ENCODE data around the gene BABAM2. TPM values are rescaled to one million over a fixed set of nuclear protein-coding genes. Genes with fewer than 3 reads are reported as not detected.

The BABAM2 gene
- total RNA-seq, 1 donor from 2014 or later: 37.1 TPM

- Mint-ChIP-seq H3K27ac (no peak overlapping the region), H3K4me3 (ENCODE audit: low read depth) (no peak overlapping the region), H3K36me3 (ENCODE audit: insufficient read depth) (no peaks in the 10 kb centered on the region), H3K9me3 (ENCODE audit: low read depth) (no peaks in the 10 kb centered on the region), H3K4me1 (ENCODE audit: low read depth) (peaks cover 4% of the 10 kb centered on the region), H3K27me3 (no peaks in the 10 kb centered on the region)
- TF ChIP-seq CTCF (IDR thresholded peaks at IDR 0.05; ENCODE audit: unreplicated experiment): no peak
- no peak for DNase-seq (ENCODE audit: low spot score, unreplicated experiment)
Observed at GRCh38 chr2:28096421-28096820, 205.9 kb downstream of the BABAM2 start.

- TF ChIP-seq CTCF (IDR thresholded peaks at IDR 0.05; ENCODE audit: unreplicated experiment): no peak
- no peaks in the 10 kb centered on the region for H3K9me3 Mint-ChIP-seq (ENCODE audit: low read depth)
- H3K4me3 Mint-ChIP-seq (ENCODE audit: low read depth): no peak overlapping the region
- H3K27me3 Mint-ChIP-seq: no peaks in the 10 kb centered on the region
- no peak for DNase-seq (ENCODE audit: low spot score, unreplicated experiment)
- H3K27ac Mint-ChIP-seq: no peak overlapping the region
- H3K36me3 Mint-ChIP-seq (ENCODE audit: insufficient read depth): no peaks in the 10 kb centered on the region
- H3K4me1 Mint-ChIP-seq (ENCODE audit: low read depth): peaks cover 4% of the 10 kb centered on the region
Observed at GRCh38 chr2:28098501-28099225, 208.1 kb downstream of the BABAM2 start.

GRCh38 chr2:28101123-28101522 is 210.6 kb downstream of the BABAM2 start:
- H3K4me1 Mint-ChIP-seq (ENCODE audit: low read depth): peaks cover 4% of the 10 kb centered on the region
- no peak for DNase-seq (ENCODE audit: low spot score, unreplicated experiment)
- no peaks in the 10 kb centered on the region for H3K27me3 Mint-ChIP-seq
- no peaks in the 10 kb centered on the region for H3K9me3 Mint-ChIP-seq (ENCODE audit: low read depth)
- H3K36me3 Mint-ChIP-seq (ENCODE audit: insufficient read depth): peaks cover 1% of the 10 kb centered on the region
- no peak for TF ChIP-seq CTCF (IDR thresholded peaks at IDR 0.05; ENCODE audit: unreplicated experiment)
- no peak overlapping the region for H3K4me3 Mint-ChIP-seq (ENCODE audit: low read depth)
- H3K27ac Mint-ChIP-seq: no peak overlapping the region

GRCh38 chr2:28101892-28102291 is 211.4 kb downstream of the BABAM2 start:
- no peak for DNase-seq (ENCODE audit: low spot score, unreplicated experiment)
- peaks cover 4% of the 10 kb centered on the region for H3K4me1 Mint-ChIP-seq (ENCODE audit: low read depth)
- H3K27ac Mint-ChIP-seq: no peak overlapping the region
- H3K36me3 Mint-ChIP-seq (ENCODE audit: insufficient read depth): peaks cover 1% of the 10 kb centered on the region
- H3K27me3 Mint-ChIP-seq: no peaks in the 10 kb centered on the region
- no peak overlapping the region for H3K4me3 Mint-ChIP-seq (ENCODE audit: low read depth)
- no peaks in the 10 kb centered on the region for H3K9me3 Mint-ChIP-seq (ENCODE audit: low read depth)
- no peak for TF ChIP-seq CTCF (IDR thresholded peaks at IDR 0.05; ENCODE audit: unreplicated experiment)

GRCh38 chr2:28102455-28102874 is 211.9 kb downstream of the BABAM2 start:
- TF ChIP-seq CTCF (IDR thresholded peaks at IDR 0.05; ENCODE audit: unreplicated experiment): no peak
- Mint-ChIP-seq H3K27ac (no peak overlapping the region), H3K4me3 (ENCODE audit: low read depth) (no peak overlapping the region), H3K9me3 (ENCODE audit: low read depth) (no peaks in the 10 kb centered on the region), H3K4me1 (ENCODE audit: low read depth) (peaks cover 4% of the 10 kb centered on the region), H3K27me3 (no peaks in the 10 kb centered on the region), H3K36me3 (ENCODE audit: insufficient read depth) (peaks cover 1% of the 10 kb centered on the region)
- DNase-seq (ENCODE audit: low spot score, unreplicated experiment): no peak

Measured in progenitor cell of endocrine pancreas (in vitro differentiated cells).